Fibroblast of lung (primary cell): Measurements from ENCODE around the gene PRICKLE4.

Experiments used
- EZH2 ChIP-seq: IDR thresholded peaks from 2 replicates; pipeline ENCODE4 v1.5.1; 2012; ENCODE audit warnings: low read length, control low read depth, mild to moderate bottlenecking; ENCODE audit errors: missing control alignments
- TF ChIP-seq, protein P1 (sequence below), 2 donors: IDR thresholded peaks in 1 of 2; conservative IDR thresholded peaks in 1 of 2; 1 replicate in 1 of 2; 2 replicates in 1 of 2; pipeline ENCODE4 v1.5.1; 2011 to 2012; ENCODE audit warnings: low read length in 2 of 2, control low read depth in 1 of 2, inconsistent platforms in 1 of 2, low read depth in 1 of 2, mild to moderate bottlenecking in 1 of 2

- TF ChIP-seq, protein P1, sequence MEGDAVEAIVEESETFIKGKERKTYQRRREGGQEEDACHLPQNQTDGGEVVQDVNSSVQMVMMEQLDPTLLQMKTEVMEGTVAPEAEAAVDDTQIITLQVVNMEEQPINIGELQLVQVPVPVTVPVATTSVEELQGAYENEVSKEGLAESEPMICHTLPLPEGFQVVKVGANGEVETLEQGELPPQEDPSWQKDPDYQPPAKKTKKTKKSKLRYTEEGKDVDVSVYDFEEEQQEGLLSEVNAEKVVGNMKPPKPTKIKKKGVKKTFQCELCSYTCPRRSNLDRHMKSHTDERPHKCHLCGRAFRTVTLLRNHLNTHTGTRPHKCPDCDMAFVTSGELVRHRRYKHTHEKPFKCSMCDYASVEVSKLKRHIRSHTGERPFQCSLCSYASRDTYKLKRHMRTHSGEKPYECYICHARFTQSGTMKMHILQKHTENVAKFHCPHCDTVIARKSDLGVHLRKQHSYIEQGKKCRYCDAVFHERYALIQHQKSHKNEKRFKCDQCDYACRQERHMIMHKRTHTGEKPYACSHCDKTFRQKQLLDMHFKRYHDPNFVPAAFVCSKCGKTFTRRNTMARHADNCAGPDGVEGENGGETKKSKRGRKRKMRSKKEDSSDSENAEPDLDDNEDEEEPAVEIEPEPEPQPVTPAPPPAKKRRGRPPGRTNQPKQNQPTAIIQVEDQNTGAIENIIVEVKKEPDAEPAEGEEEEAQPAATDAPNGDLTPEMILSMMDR (conservative IDR thresholded peaks at IDR 0.05 in 1 of 2, IDR thresholded peaks at IDR 0.05 in 1 of 2; ENCODE audit: low read depth in 1 of 2, low read length in 2 of 2): no peak
- no peak for TF ChIP-seq EZH2
Observed at GRCh38 chr6:41799559-41799911, 19.0 kb downstream of the PRICKLE4 start.
